Left lung (tissue), 10 donors: ENCODE measurements around the gene ZNF768. TPM values are rescaled to one million over a fixed set of nuclear protein-coding genes. Genes with fewer than 3 reads are reported as not detected.

Experiments
- ATAC-seq: fragments of 200-7000 bp; cut with Tn5 transposase; one replicate; pipeline ENCODE4 v1.9.1; 2020; ENCODE audit warnings: moderate library complexity
- DNase-seq, 4 donors: peaks; one replicate each; pipeline ENCODE4 v3.0.0-alpha.2; 2013 to 2020
- H3K27ac ChIP-seq, 2 donors: fragments of 200-600 bp; sonication (generic) in 1 of 2; one replicate each; pipeline versions ENCODE4 v1.5.0 to v1.8.0; 2020 to 2021
- H3K27me3 ChIP-seq, 2 donors: fragments of 200-600 bp; sonication (generic) in 1 of 2; one replicate each; pipeline versions ENCODE4 v1.5.0 to v1.8.0; 2020 to 2021
- H3K36me3 ChIP-seq, 2 donors: fragments of 200-600 bp; sonication (generic) in 1 of 2; one replicate each; pipeline versions ENCODE4 v1.5.0 to v1.8.0; 2020 to 2021
- H3K4me1 ChIP-seq, 2 donors: fragments of 200-600 bp; one replicate each; pipeline ENCODE4 v1.8.0; 2021
- H3K4me3 ChIP-seq, 2 donors: fragments of 200-600 bp; sonication (generic) in 1 of 2; one replicate each; pipeline versions ENCODE4 v1.5.0 to v1.8.0; 2020 to 2021; ENCODE audit warnings: mild to moderate bottlenecking in 1 of 2
- H3K9me3 ChIP-seq, 2 donors: fragments of 200-600 bp; sonication (generic) in 1 of 2; one replicate each; pipeline versions ENCODE4 v1.5.0 to v1.8.0; 2020 to 2021
- CTCF ChIP-seq, 2 donors: fragments of 200-600 bp; sonication (generic) in 1 of 2; IDR thresholded peaks; one replicate each; pipeline versions ENCODE4 v1.5.0 to v1.8.0; 2021; ENCODE audit warnings: antibody characterized with exemption in 2 of 2
- intact Hi-C, 2 donors: fragments of 100-400 bp; cut with DNase I; formaldehyde crosslinking; loops; one replicate each; pipeline versions ENCODE4 v1.11.2 to v1.14.2; 2022
- polyA plus RNA-seq, 6 donors: library from polyadenylated mRNA; unstranded; fragments of 120-200 nt; gene quantifications; one replicate each; pipeline ENCODE4 v1.2.1, GENCODE V29; 2013; ENCODE audit not compliant: insufficient read length in 6 of 6
- total RNA-seq, 2 donors: library from RNA; stranded (reverse); fragmentation: NEBNext Ultra II Directional; extraction: Animal tissue kit (Norgen Biotek cat#: 25700); gene quantifications; one replicate each; pipeline ENCODE4 v1.2.1, GENCODE V29; 2021
- donor health status: DM: no; HTN: yes; CAD: no.
- donor health status: DM: no; HTN: no; CAD: no.

The ZNF768 gene
- total and polyA plus RNA-seq, 8 donors: 26.1 to 42.2 (median 33.8) TPM

GRCh38 chr16:30570636-30571444 is 44.5 kb upstream of the ZNF768 start:
- no peak for TF ChIP-seq CTCF (IDR thresholded peaks at IDR 0.05)
- no peaks in the 10 kb centered on the region for H3K9me3 ChIP-seq
- intact Hi-C loops: no loop called here
- peak overlapping the region; percentile 98 to 99 for H3K27ac ChIP-seq
- ATAC-seq (peak; percentile 14), DNase-seq (peak in 1 of 4 donors; percentile 53)
- H3K4me3 ChIP-seq: peak overlapping the region; percentile 74 to 86
- H3K36me3 ChIP-seq: no peaks in the 10 kb centered on the region
- H3K4me1 ChIP-seq: peaks cover 5 to 52% of the 10 kb centered on the region in 2 donors
- H3K27me3 ChIP-seq: no peaks in the 10 kb centered on the region

DNA sequence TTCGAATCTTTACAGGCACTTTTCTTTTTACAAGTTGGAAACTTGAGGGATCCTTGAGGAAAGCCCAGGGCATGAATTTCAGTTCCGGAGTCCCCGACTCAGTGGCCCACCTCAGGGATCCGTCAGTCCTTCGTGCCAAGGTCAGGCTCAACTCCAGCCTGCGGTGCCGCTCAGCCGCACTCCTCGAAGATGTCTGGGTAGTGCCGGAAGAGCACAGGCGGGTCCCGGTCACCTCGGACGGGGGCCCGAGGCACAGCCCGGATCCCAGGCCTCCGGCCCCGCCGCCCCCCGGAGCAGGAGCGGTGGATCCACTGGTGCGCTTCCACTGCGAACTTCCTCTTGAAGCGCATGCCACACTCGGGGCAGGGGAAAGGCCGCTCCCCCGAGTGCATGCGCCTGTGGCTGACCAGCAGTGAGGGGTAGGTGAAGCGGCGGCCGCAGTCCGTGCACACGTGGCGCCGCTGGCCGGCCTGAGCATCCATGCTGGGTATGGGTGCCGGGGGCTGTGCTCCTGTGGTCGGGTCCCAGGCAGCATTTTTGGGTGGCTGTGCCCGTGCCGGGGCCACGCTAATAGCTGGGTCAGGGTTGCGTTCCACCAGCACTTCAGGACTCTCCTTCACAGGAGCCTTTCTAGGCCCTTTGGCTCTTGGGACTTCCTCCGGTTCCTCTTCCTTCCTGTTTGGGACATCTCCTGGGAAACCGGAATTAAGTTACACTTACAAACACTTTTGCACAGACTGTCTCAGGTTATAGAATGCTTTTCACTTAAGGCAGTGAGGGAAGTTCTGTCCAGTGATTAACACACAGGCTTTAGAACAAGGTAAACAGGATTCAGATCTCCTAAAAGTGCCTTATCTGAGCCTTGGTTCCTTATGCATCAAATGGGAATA is 43.6 kb upstream of the ZNF768 start:
- intact Hi-C loops: no loop called here
- Histone ChIP-seq H3K27me3 (no peaks in the 10 kb centered on the region), H3K27ac (peak overlapping the region; percentile 98 to 99), H3K4me1 (peaks cover 5 to 52% of the 10 kb centered on the region in 2 donors), H3K9me3 (no peaks in the 10 kb centered on the region), H3K4me3 (peak overlapping the region in 1 of 2 donors; percentile 74), H3K36me3 (no peaks in the 10 kb centered on the region)
- DNase-seq (peak in 1 of 4 donors; percentile 72), ATAC-seq (no peak)
- no peak for TF ChIP-seq CTCF (IDR thresholded peaks at IDR 0.05)

DNA sequence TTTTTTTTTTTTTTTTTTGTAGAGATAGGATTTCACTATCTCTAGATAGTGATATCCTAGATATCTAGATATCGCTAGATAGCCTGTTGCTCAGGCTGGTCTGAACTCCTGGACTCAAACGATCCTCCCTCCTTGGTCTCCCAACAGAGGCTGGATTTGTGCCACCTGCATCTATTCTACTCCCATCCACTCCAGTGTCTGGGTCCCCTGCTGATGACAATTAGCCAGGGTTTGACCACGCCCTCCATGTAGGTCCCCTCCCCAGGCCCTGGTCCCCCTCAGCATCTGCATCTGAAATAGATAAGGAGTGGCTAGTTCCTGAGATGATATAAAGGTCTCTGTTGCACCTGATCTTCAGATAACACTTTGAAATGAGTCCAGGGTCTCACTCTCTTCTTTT is 42.9 kb upstream of the ZNF768 start:
- ATAC-seq (no peak), DNase-seq (no peak)
- no peak for TF ChIP-seq CTCF (IDR thresholded peaks at IDR 0.05)
- H3K27ac ChIP-seq: peak overlapping the region in 1 of 2 donors; percentile 39
- no peaks in the 10 kb centered on the region for H3K9me3 ChIP-seq
- no peaks in the 10 kb centered on the region for H3K36me3 ChIP-seq
- no peak overlapping the region for H3K4me3 ChIP-seq
- H3K27me3 ChIP-seq: no peaks in the 10 kb centered on the region
- intact Hi-C loops: no loop called here
- H3K4me1 ChIP-seq: peaks cover 5 to 52% of the 10 kb centered on the region in 2 donors

DNA sequence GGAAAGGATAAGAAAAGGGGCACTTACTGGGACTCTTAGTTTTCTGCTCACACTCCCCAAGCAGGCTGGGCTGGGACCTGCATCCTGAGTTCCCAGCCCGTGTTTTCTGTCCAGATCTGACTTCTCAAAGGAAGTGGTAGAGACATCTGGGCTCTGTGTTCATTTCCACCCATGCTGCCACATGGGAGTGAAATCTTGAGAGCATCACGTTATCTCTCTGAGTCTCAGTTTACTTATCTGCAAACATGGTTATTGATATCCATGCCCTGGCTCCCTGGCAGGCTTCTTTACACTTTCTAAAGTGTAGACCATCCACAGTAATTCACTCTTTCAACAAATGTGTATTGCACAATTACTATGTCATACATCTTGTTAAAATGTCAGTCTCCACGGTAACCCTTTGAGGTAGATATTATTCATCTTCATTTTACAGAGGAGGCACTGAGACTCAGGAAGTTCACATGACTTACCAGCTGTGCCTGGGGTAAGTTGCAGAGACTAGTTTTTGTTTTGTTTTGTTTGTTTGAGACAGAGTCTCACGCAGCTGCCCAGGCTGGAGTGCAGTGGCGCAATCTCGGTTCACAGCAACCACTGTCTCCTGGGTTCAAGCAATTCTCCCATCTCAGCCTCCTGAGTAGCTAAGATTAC is 41.7 kb upstream of the ZNF768 start:
- intact Hi-C loops: no loop called here
- Histone ChIP-seq H3K36me3 (no peaks in the 10 kb centered on the region), H3K4me3 (no peak overlapping the region), H3K27me3 (no peaks in the 10 kb centered on the region), H3K9me3 (no peaks in the 10 kb centered on the region), H3K27ac (peak overlapping the region in 1 of 2 donors; percentile 39), H3K4me1 (peaks cover 5 to 52% of the 10 kb centered on the region in 2 donors)
- DNase-seq (peak in 1 of 4 donors; percentile 43), ATAC-seq (no peak)
- TF ChIP-seq CTCF (IDR thresholded peaks at IDR 0.05): no peak
